GM18511 (cell line): ENCODE results near the gene ELOVL5.
A peak's percentile ranks its signal among the peaks of the same experiment; 100 is the strongest.
"Not testable (repeated sequence)": the region's sequence is repeated elsewhere in the genome, so short reads cannot be mapped to it uniquely, and the experiment has no call there.

ENCODE experiments used
- ATAC-seq: cut with Tn5 transposase; IDR thresholded peaks from one replicate; pipeline ENCODE4 v1.9.1; 2021; ENCODE audit warnings: mild to moderate bottlenecking, moderate library complexity; ENCODE audit not compliant: unreplicated experiment

Gene ELOVL5

GRCh38 chr6:53309059-53309900 lies 39.5 kb downstream of the ELOVL5 start:
- ATAC-seq, result peak; percentile 70

- peak; percentile 70 for ATAC-seq
Observed at GRCh38 chr6:53306819-53307347, 41.9 kb downstream of the ELOVL5 start.

GRCh38 chr6:53306217-53306616 lies 42.5 kb downstream of the ELOVL5 start:
- ATAC-seq, result not testable (repeated sequence)

- not testable (repeated sequence) for ATAC-seq
Observed at GRCh38 chr6:53305506-53306005, 43.2 kb downstream of the ELOVL5 start.

- ATAC-seq, result not testable (repeated sequence)
Observed at GRCh38 chr6:53304953-53305352, 43.8 kb downstream of the ELOVL5 start.

- no peak for ATAC-seq
Observed at GRCh38 chr6:53302678-53303360, 45.9 kb downstream of the ELOVL5 start.

- no peak for ATAC-seq
Observed at GRCh38 chr6:53301801-53302537, 46.8 kb downstream of the ELOVL5 start.

- ATAC-seq, result peak; percentile 60
Observed at GRCh38 chr6:53300656-53301551, 47.8 kb downstream of the ELOVL5 start.

GRCh38 chr6:53299331-53300005 lies 49.3 kb downstream of the ELOVL5 start:
- no peak for ATAC-seq

- ATAC-seq, result no peak
Observed at GRCh38 chr6:53297004-53297403, 51.7 kb downstream of the ELOVL5 start.

GRCh38 chr6:53295176-53295575 lies 53.6 kb downstream of the ELOVL5 start:
- no peak for ATAC-seq

- no peak for ATAC-seq
Observed at GRCh38 chr6:53294611-53295010, 54.1 kb downstream of the ELOVL5 start.

- no peak for ATAC-seq
Observed at GRCh38 chr6:53294095-53294494, 54.7 kb downstream of the ELOVL5 start.

- no peak for ATAC-seq
Observed at GRCh38 chr6:53293691-53294090, 55.1 kb downstream of the ELOVL5 start.

- ATAC-seq, result no peak
Observed at GRCh38 chr6:53290537-53291510, 57.9 kb downstream of the ELOVL5 start.

GRCh38 chr6:53287336-53288225 lies 61.2 kb downstream of the ELOVL5 start:
- ATAC-seq, result no peak

- peak; percentile 83 for ATAC-seq
Observed at GRCh38 chr6:53284901-53285300, 63.8 kb downstream of the ELOVL5 start.
